Thymus (tissue), 11 donors: Measurements from ENCODE around the gene DUSP10. TPM values are rescaled to one million over a fixed set of nuclear protein-coding genes. Genes with fewer than 3 reads are reported as not detected.

ENCODE experiments used
- DNase-seq, 9 donors: peaks; one replicate each; pipeline ENCODE4 v3.0.0-alpha.2; 2013; ENCODE audit warnings: low spot score in 9 of 9, low read depth in 6 of 9, missing footprints in 1 of 9
- H3K27ac ChIP-seq, 2 donors: one replicate each; pipeline ENCODE4 v1.5.1; 2013; ENCODE audit warnings: control low read depth in 1 of 2, low read depth in 1 of 2, low read length in 1 of 2, mild to moderate bottlenecking in 1 of 2, moderate library complexity in 1 of 2
- H3K27me3 ChIP-seq, 2 donors: one replicate each; pipeline ENCODE4 v1.5.1; 2013; ENCODE audit warnings: low read length in 1 of 2; ENCODE audit not compliant: control insufficient read depth in 2 of 2, insufficient read depth in 1 of 2
- H3K36me3 ChIP-seq, 2 donors: one replicate each; pipeline ENCODE4 v1.5.1; 2013; ENCODE audit warnings: low read length in 1 of 2, mild to moderate bottlenecking in 1 of 2, moderate library complexity in 1 of 2; ENCODE audit not compliant: control insufficient read depth in 2 of 2, insufficient read depth in 2 of 2
- H3K4me1 ChIP-seq, 2 donors: one replicate each; pipeline ENCODE4 v1.5.1; 2013; ENCODE audit warnings: low read length in 2 of 2; ENCODE audit not compliant: control insufficient read depth in 2 of 2, insufficient read depth in 2 of 2
- H3K4me3 ChIP-seq, 2 donors: one replicate each; pipeline ENCODE4 v1.5.1; 2013; ENCODE audit warnings: low read length in 2 of 2, control low read depth in 1 of 2, mild to moderate bottlenecking in 1 of 2
- H3K9me3 ChIP-seq, 2 donors: one replicate each; pipeline ENCODE4 v1.5.1; 2013; ENCODE audit warnings: low read length in 1 of 2, mild to moderate bottlenecking in 1 of 2; ENCODE audit not compliant: control insufficient read depth in 2 of 2, insufficient read depth in 1 of 2
- WGBS: extraction: QIAGEN DNeasy Blood & Tissue Kit; methylation state at CpG from one replicate; pipeline ENCODE4 v1.1.7; 2013; 5-methylcytosine and 5-hydroxymethylcytosine counted together
- polyA plus RNA-seq: library from polyadenylated mRNA; stranded (reverse); fragments of 200-250 nt; gene quantifications from one replicate; pipeline ENCODE4 v1.2.3, GENCODE V29; 2013
- total RNA-seq: library from RNA; stranded (reverse); fragments of 120-200 nt; gene quantifications from one replicate; pipeline ENCODE4 v1.2.4, GENCODE V29; 2013
- donor health status: healthy.

The DUSP10 gene
- total and polyA plus RNA-seq, 2 donors = 9.3 to 11.3 TPM

GRCh38 chr1:221773383-221773782, 31.5 kb upstream of the DUSP10 start:
- Histone ChIP-seq H3K27ac (no peak overlapping the region), H3K36me3 (no peaks in the 10 kb centered on the region), H3K27me3 (no peaks in the 10 kb centered on the region), H3K4me1 (peaks cover 14 to 17% of the 10 kb centered on the region in 2 donors), H3K9me3 (no peaks in the 10 kb centered on the region), H3K4me3 (no peak overlapping the region)
- WGBS = 49% methylated on average over 2 of the region's 2 CpGs
- no peak for DNase-seq

- Histone ChIP-seq H3K36me3 (no peaks in the 10 kb centered on the region), H3K9me3 (no peaks in the 10 kb centered on the region), H3K4me3 (no peak overlapping the region), H3K4me1 (peaks cover 4 to 5% of the 10 kb centered on the region in 2 donors), H3K27ac (no peak overlapping the region), H3K27me3 (no peaks in the 10 kb centered on the region)
- 95% methylated on average over 3 of the region's 3 CpGs for WGBS
- DNase-seq = no peak
Observed at GRCh38 chr1:221772117-221772516, 30.2 kb upstream of the DUSP10 start.

DNA sequence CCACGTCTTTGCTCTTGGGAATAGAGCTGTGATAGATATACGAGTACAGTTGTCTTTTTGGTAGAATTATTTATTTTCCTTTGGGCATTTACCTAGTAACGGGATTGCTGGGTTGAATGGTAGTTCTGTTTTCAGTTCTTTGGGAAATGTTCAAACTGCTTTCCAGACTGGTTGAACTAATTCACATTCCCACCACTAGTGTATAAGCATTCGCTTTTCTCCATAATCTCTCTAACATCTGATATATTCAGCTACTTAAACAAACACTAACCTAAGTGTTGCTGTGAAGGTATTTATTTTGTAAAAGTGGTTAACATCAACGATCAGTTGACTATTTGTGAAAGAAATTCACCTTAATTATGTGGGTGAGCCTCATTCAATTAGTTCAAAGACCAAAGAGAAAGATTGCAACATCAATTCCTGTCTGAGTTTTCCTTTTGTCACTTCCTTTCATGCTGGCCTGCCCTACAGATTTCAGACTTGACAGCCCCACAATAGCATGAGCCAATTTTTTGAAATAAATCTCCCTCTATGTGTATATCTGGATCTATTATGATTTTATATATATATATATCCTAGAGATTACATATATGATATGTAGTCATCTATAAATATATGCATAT, 26.7 kb upstream of the DUSP10 start:
- no peaks in the 10 kb centered on the region for H3K36me3 ChIP-seq
- H3K27me3 ChIP-seq = no peaks in the 10 kb centered on the region
- no peak overlapping the region for H3K27ac ChIP-seq
- 81% methylated on average over 5 of the region's 5 CpGs for WGBS
- H3K9me3 ChIP-seq = no peaks in the 10 kb centered on the region
- no peak overlapping the region for H3K4me3 ChIP-seq
- DNase-seq = no peak
- H3K4me1 ChIP-seq = no peaks in the 10 kb centered on the region

DNA sequence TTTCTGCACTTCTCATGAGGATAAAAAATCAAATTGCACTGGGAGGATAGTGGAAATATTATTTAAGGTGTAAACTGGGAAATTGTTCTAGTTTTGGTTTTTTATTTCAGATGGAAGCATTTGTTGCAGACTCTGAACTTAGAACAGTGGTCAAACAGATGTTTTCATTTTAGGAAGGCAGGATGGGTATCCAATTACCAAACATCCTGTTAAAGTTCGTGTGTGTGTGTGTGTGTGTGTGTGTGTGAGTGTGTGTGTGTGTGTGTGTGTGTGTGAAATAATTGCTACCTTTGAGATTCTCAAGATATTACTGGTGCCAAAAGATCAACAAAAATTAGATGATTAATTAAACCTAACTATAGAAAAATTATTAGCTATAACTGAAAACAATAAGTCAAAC, 24.3 kb upstream of the DUSP10 start:
- Histone ChIP-seq H3K27me3 (no peaks in the 10 kb centered on the region), H3K4me1 (no peaks in the 10 kb centered on the region), H3K36me3 (no peaks in the 10 kb centered on the region), H3K27ac (no peak overlapping the region), H3K9me3 (no peaks in the 10 kb centered on the region), H3K4me3 (no peak overlapping the region)
- WGBS = 9% methylated on average over 1 of the region's 1 CpG
- DNase-seq = no peak

DNA sequence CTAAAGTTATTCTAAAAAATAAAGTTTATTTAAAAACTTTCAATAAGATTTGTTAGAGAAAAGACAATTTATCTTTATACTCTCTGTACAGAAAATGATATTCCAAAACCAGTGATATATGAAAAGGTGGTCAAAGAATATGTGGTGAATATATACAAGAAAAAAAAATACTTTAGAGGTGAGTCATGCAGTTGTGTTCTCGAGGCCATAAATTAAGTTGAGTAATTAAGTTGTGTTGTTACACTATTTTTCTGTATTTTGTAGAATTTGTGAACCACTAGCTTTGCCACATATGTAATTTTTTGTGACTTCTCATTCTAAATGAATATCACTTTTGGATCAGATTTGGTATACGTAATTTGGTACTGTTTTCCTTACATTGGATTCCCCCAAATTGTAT, 23.6 kb upstream of the DUSP10 start:
- no peak overlapping the region for H3K27ac ChIP-seq
- no peak overlapping the region for H3K4me3 ChIP-seq
- H3K27me3 ChIP-seq = no peaks in the 10 kb centered on the region
- DNase-seq = no peak
- WGBS = 45% methylated on average over 2 of the region's 2 CpGs
- no peaks in the 10 kb centered on the region for H3K36me3 ChIP-seq
- no peaks in the 10 kb centered on the region for H3K4me1 ChIP-seq
- no peaks in the 10 kb centered on the region for H3K9me3 ChIP-seq

DNA sequence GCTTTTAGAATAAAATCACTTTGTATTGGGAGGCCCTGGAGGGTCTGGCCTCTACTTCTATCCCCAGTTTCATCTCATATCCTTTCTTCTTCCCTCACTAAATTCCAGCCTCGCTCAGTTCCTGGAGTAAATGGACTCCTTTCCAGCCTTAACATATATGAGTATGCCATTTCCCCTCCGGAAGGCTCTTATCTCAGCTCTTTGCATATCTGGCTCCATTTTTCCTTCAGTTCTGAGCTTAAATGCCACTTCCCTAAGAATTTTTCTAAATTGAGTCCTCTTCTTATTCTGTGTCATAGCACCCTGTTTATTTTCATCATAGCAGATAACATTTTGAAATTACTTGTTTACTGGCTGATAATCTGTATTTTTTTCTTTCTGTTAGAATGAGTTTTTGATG, 20.2 kb upstream of the DUSP10 start:
- WGBS = 96% methylated on average over 2 of the region's 2 CpGs
- Histone ChIP-seq H3K27ac (no peak overlapping the region), H3K4me1 (peaks cover 3 to 5% of the 10 kb centered on the region in 2 donors), H3K36me3 (no peaks in the 10 kb centered on the region), H3K27me3 (no peaks in the 10 kb centered on the region), H3K9me3 (no peaks in the 10 kb centered on the region), H3K4me3 (no peak overlapping the region)
- no peak for DNase-seq

- Histone ChIP-seq H3K27ac (no peak overlapping the region), H3K4me1 (peaks cover 3 to 5% of the 10 kb centered on the region in 2 donors), H3K4me3 (no peak overlapping the region), H3K9me3 (no peaks in the 10 kb centered on the region), H3K27me3 (no peaks in the 10 kb centered on the region), H3K36me3 (no peaks in the 10 kb centered on the region)
- no peak for DNase-seq
- 98% methylated on average over 4 of the region's 4 CpGs for WGBS
Observed at GRCh38 chr1:221761354-221762002, 19.6 kb upstream of the DUSP10 start.

DNA sequence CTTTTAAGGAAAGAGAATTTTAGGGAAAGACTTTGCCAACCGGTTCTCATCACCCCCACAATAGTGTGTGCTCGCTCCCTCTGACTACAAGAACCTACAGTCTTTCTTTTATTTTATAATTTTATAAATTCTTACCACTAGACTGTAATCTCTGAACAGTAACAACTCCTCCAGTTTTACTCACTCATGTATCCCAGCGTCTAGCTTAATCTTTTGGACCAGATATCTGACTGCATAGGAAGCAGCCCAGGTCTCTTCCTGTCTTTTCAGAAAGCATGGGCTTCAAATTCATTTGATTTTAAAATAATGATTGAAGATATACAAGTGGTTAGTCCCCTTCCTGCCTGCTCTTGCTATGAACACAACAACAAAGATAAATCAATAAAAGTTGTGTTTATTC, 19.0 kb upstream of the DUSP10 start:
- DNase-seq = no peak
- Histone ChIP-seq H3K4me3 (no peak overlapping the region), H3K4me1 (peaks cover 3 to 5% of the 10 kb centered on the region in 2 donors), H3K9me3 (no peaks in the 10 kb centered on the region), H3K27me3 (no peaks in the 10 kb centered on the region), H3K27ac (no peak overlapping the region), H3K36me3 (no peaks in the 10 kb centered on the region)
- WGBS = 89% methylated on average over 3 of the region's 3 CpGs

- 90% methylated on average over 3 of the region's 3 CpGs for WGBS
- no peak for DNase-seq
- Histone ChIP-seq H3K4me3 (no peak overlapping the region), H3K27me3 (no peaks in the 10 kb centered on the region), H3K27ac (no peak overlapping the region), H3K4me1 (peaks cover 3 to 5% of the 10 kb centered on the region in 2 donors), H3K36me3 (no peaks in the 10 kb centered on the region), H3K9me3 (no peaks in the 10 kb centered on the region)
Observed at GRCh38 chr1:221759436-221759835, 17.5 kb upstream of the DUSP10 start.
